Type B pancreatic cell (in vitro differentiated cells): ENCODE measurements around the gene SOAT1. TPM values are rescaled to one million over a fixed set of nuclear protein-coding genes. Genes with fewer than 3 reads are reported as not detected.
"Not testable (repeated sequence)": the region's sequence is repeated elsewhere in the genome, so short reads cannot be mapped to it uniquely, and the experiment has no call there.

Source experiments
- DNase-seq: peaks from one replicate; pipeline ENCODE4 v3.0.0; 2021; ENCODE audit warnings: mixed read lengths; ENCODE audit not compliant: unreplicated experiment; ENCODE audit errors: extremely low spot score
- H3K27ac Mint-ChIP-seq: 2 replicates; pipeline ENCODE4 v1.8.0; 2021; ENCODE audit warnings: mild to moderate bottlenecking, mixed read lengths
- H3K27me3 Mint-ChIP-seq: 2 replicates; pipeline ENCODE4 v1.8.0; 2021; ENCODE audit warnings: mixed read lengths
- H3K36me3 Mint-ChIP-seq: 2 replicates; pipeline ENCODE4 v1.8.0; 2021; ENCODE audit warnings: mixed read lengths
- H3K4me1 Mint-ChIP-seq: one replicate; pipeline ENCODE4 v1.8.0; 2021; ENCODE audit warnings: mixed read lengths; ENCODE audit not compliant: unreplicated experiment
- H3K4me3 Mint-ChIP-seq: 2 replicates; pipeline ENCODE4 v1.8.0; 2021; ENCODE audit warnings: mild to moderate bottlenecking, mixed read lengths
- H3K9me3 Mint-ChIP-seq: 2 replicates; pipeline ENCODE4 v1.8.0; 2021; ENCODE audit warnings: mixed read lengths
- long read RNA-seq: library from polyadenylated mRNA; unstranded; transcript quantifications from one replicate; pipeline ENCODE4 v2.0.0, GENCODE V29; 2020
- total RNA-seq: library from RNA; stranded (reverse); gene quantifications from 2 replicates; pipeline ENCODE4 v1.2.1, GENCODE V29; 2021; ENCODE audit warnings: low replicate concordance
- TF ChIP-seq, protein P1 (sequence below): fragments of 200-600 bp; sonication (generic); conservative IDR thresholded peaks from 2 replicates; pipeline ENCODE4 v1.5.0; 2021; ENCODE audit warnings: antibody characterized with exemption, mild to moderate bottlenecking

Gene SOAT1
- total RNA-seq, result 43.7 and 53.1 TPM in 2 replicates
- long read RNA-seq, full-length matches to known transcripts, result 175 of 200 reads
- long read RNA-seq, partial matches to known transcripts, result 16 of 200 reads
- long read RNA-seq, other reads (novel, unspliced or antisense), result 9 of 200 reads

DNA sequence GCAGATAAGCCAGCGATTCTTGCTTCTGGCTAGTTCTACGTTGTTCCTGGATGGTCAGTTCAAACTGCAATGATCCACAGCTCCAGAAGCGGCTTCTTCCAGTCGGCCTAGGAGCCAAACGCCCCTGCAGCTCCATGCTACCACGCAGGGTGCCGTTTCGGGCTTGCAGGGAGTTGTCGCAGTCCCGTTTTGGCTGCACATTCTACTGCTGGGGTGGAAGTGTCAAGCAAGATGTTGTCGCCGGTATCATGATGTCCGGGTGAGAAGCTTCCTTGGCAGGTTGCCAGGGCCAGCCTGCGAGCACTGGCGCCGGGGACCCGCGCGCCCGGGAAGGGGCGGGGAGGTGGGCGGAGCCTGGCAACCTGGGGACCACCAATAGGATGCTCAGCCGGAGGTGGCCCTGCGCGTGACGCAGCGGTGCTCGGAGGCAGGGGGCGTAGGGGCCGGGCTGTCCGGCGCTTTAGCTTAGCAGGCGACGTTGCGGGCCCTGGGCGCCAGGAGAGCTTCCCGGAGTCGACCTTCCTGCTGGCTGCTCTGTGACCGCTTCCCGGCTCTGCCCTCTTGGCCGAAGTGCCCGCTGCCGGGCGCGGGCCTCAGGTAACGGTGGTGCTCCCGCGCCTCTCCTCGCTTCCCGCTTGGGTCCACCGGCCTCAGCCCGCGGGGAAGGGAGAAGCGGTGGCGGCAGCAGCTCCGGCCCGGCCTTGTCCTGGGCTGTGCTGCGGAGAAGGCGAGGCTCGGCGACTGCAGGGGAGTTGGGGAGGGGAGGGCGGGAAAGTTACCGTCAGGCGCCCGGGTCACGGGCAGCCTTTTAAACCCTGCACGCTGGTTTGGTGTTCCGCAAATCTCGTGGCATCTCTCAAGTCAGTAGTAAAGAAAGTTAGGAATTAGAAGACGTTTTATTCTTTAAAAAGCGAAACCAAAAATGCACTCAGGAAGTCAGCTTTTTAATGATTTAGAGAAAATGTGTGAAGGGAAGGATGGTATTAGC, at the start of gene SOAT1:
TSS of gene SOAT1 (plus strand) at position 458 of the 988 bp plus-strand sequence. CDS start 8,888 bp downstream, outside the sequence.
- peaks cover 26% of the 10 kb centered on the region for H3K4me1 Mint-ChIP-seq
- DNase-seq, result peak; percentile 95
- no peaks in the 10 kb centered on the region for H3K9me3 Mint-ChIP-seq
- no peaks in the 10 kb centered on the region for H3K36me3 Mint-ChIP-seq
- TF ChIP-seq, protein P1, sequence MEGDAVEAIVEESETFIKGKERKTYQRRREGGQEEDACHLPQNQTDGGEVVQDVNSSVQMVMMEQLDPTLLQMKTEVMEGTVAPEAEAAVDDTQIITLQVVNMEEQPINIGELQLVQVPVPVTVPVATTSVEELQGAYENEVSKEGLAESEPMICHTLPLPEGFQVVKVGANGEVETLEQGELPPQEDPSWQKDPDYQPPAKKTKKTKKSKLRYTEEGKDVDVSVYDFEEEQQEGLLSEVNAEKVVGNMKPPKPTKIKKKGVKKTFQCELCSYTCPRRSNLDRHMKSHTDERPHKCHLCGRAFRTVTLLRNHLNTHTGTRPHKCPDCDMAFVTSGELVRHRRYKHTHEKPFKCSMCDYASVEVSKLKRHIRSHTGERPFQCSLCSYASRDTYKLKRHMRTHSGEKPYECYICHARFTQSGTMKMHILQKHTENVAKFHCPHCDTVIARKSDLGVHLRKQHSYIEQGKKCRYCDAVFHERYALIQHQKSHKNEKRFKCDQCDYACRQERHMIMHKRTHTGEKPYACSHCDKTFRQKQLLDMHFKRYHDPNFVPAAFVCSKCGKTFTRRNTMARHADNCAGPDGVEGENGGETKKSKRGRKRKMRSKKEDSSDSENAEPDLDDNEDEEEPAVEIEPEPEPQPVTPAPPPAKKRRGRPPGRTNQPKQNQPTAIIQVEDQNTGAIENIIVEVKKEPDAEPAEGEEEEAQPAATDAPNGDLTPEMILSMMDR, result peak; percentile 45
- peak within 1 kb of the TSS; percentile 81 for H3K27ac Mint-ChIP-seq
- H3K27me3 Mint-ChIP-seq, result peaks cover 13% of the 10 kb centered on the region
- H3K4me3 Mint-ChIP-seq, result peak within 1 kb of the TSS; percentile 89

DNA sequence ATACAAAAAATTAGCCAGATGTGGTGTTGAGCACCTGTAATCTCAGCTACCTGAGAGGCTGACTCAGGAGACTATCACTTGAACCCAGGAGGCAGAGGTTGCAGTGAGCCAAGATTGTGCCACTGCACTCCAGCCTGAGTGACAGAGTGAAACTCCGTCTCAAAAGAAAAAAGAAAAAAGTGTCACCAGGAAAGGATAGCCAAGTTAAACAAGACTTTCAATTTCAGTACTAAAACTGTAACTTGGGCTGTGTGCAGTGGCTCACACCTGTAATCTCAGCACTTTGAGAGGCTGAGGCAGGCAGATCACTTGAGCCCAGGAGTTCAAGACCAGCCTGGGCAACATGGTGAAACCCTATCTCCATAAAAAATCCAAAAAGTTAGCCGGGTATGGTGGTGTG, 48.2 kb upstream of the SOAT1 start:
- not testable (repeated sequence) for H3K9me3 Mint-ChIP-seq, H3K4me3 Mint-ChIP-seq, H3K36me3 Mint-ChIP-seq, H3K27me3 Mint-ChIP-seq, H3K27ac Mint-ChIP-seq, H3K4me1 Mint-ChIP-seq, DNase-seq

DNA sequence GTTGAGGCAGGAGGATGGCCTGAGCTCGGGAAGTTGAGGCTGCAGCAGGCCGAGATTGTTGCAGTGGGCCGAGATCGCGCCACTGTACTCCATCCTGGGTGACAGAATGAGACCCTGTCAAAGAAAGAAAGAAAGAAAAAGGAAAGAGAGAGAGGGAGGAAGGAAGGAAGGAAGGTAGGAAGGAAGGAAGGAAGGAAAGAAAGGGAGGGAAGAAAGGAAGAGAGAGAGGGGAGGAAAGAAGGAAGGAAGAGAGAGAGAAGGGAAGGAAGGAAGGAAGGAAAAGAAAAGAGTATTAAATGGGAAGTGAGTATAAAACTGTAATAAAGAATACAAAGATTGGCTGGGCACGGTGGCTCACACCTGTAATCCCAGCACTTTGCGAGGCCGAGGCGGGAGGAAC, 45.7 kb upstream of the SOAT1 start:
- Mint-ChIP-seq H3K9me3 (no peaks in the 10 kb centered on the region), H3K36me3 (no peaks in the 10 kb centered on the region), H3K27ac (no peak overlapping the region), H3K4me1 (no peaks in the 10 kb centered on the region), H3K27me3 (no peaks in the 10 kb centered on the region), H3K4me3 (no peak overlapping the region)
- TF ChIP-seq, protein P1, result no peak
- no peak for DNase-seq

DNA sequence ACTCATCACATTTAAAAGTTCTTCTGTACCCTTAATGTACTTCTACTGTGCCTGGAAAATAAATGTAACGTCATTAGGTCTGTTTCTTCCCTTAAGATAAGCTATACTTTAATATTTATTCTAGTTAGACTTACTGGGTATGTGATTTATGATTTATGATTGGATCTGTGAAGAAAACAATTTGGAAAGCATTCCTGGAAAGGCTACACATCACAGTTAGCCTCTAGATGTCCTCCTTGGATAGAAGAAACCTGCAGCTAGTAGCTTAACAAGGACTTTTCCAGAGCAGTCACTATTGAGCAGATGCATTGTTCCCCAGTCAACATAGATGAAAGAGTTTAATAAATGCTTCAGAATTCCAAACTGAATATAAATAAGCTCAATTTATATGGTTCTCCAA, 41.9 kb upstream of the SOAT1 start:
- no peak overlapping the region for H3K4me3 Mint-ChIP-seq
- no peaks in the 10 kb centered on the region for H3K4me1 Mint-ChIP-seq
- DNase-seq, result no peak
- TF ChIP-seq, protein P1, result peak; percentile 54
- no peak overlapping the region for H3K27ac Mint-ChIP-seq
- no peaks in the 10 kb centered on the region for H3K27me3 Mint-ChIP-seq
- no peaks in the 10 kb centered on the region for H3K36me3 Mint-ChIP-seq
- no peaks in the 10 kb centered on the region for H3K9me3 Mint-ChIP-seq

DNA sequence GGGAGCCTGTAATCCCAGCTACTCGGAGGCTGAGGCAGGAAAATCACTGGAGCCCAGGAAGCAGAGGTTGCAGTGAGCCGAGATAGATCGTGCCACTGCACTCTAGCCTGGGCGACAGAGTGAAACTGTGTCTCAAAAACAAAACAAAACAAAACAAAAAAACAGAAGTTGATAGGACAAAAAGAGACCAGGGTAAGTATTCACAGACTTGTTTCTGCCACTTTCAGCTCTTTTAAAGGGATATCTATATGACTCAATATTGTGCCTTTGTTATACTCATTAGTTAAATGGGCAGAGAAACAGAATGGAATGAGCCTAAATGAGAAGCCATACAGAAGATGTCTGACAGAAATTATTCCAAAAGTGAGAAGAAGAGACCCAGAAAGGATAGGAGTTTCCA, 41.0 kb upstream of the SOAT1 start:
- H3K36me3 Mint-ChIP-seq, result no peaks in the 10 kb centered on the region
- no peak overlapping the region for H3K27ac Mint-ChIP-seq
- DNase-seq, result no peak
- no peak overlapping the region for H3K4me3 Mint-ChIP-seq
- TF ChIP-seq, protein P1, result no peak
- H3K27me3 Mint-ChIP-seq, result no peaks in the 10 kb centered on the region
- no peaks in the 10 kb centered on the region for H3K9me3 Mint-ChIP-seq
- H3K4me1 Mint-ChIP-seq, result no peaks in the 10 kb centered on the region
